Measurements from ENCODE around the gene ABCA7. TPM values are rescaled to one million over a fixed set of nuclear protein-coding genes. Genes with fewer than 3 reads are reported as not detected.
A peak's percentile ranks its signal among the peaks of the same experiment; 100 is the strongest.

ABCA7 gene
- total RNA-seq, 2 experiments from 2014 or later = 114 to 118 TPM

GRCh38 chr19:1001538-1002166 is 38.3 kb upstream of the ABCA7 start:
- H3K4me1 ChIP-seq (ENCODE audit: insufficient read depth, low read length) = peaks cover 23% of the 10 kb centered on the region
- TF ChIP-seq CTCF (IDR thresholded peaks at IDR 0.05) = peak; percentile 91
- Mint-ChIP-seq H3K27ac (no peak overlapping the region), H3K9me3 (no peaks in the 10 kb centered on the region), H3K36me3 (ENCODE audit: low read depth) (peaks cover under 1% of the 10 kb centered on the region), H3K27me3 (peaks cover 26% of the 10 kb centered on the region), H3K4me1 (ENCODE audit: low read depth) (peaks cover 7% of the 10 kb centered on the region), H3K4me3 (no peak overlapping the region)
- peak; percentile 82 for ATAC-seq (ENCODE audit: poor library complexity)
- intact Hi-C loops (cut with DNase I, micrococcal nuclease) = loop anchor here (1.0 kb wide), 5 partner anchors 19 to 231 kb away; no protein-coding TSS in a partner anchor
- no peaks in the 10 kb centered on the region for H3K36me3 ChIP-seq (ENCODE audit: insufficient read depth, low read length)
- H3K27ac ChIP-seq (ENCODE audit: low read depth in 1 of 2, low read length in 2 of 2) = no peak overlapping the region
- H3K9me3 ChIP-seq (ENCODE audit: control insufficient read depth in 1 of 2, insufficient read depth in 1 of 2, low read length in 2 of 2) = peaks cover 0 to 11% of the 10 kb centered on the region in 2 experiments
- ChIA-PET CTCF (no interaction called here), POLR2A (interaction anchor here (0.6 to 1.0 kb wide), 4 partner anchors 18 to 192 kb away, joined by 3 to 4 read pairs (median 3); partner anchors contain the start of genes RNU6-2 and TMEM259)
- no peak overlapping the region for H3K4me3 ChIP-seq (ENCODE audit: low read length)
- H3K27me3 ChIP-seq (ENCODE audit: control insufficient read depth in 1 of 2, insufficient read depth in 2 of 2, low read length in 2 of 2) = peaks cover 30 to 40% of the 10 kb centered on the region in 2 experiments
- DNase-seq = peak in 13 of 14 experiments; percentile 62 to 82 (median 71)

GRCh38 chr19:1002600-1002999 is 37.3 kb upstream of the ABCA7 start:
- Histone ChIP-seq H3K36me3 (ENCODE audit: insufficient read depth, low read length) (no peaks in the 10 kb centered on the region), H3K4me3 (ENCODE audit: low read length) (no peak overlapping the region), H3K4me1 (ENCODE audit: insufficient read depth, low read length) (peaks cover 16% of the 10 kb centered on the region), H3K9me3 (ENCODE audit: control insufficient read depth in 1 of 2, insufficient read depth in 1 of 2, low read length in 2 of 2) (peaks cover 0 to 11% of the 10 kb centered on the region in 2 experiments), H3K27ac (ENCODE audit: low read depth in 1 of 2, low read length in 2 of 2) (no peak overlapping the region), H3K27me3 (ENCODE audit: control insufficient read depth in 1 of 2, insufficient read depth in 2 of 2, low read length in 2 of 2) (peaks cover 30 to 33% of the 10 kb centered on the region in 2 experiments)
- H3K36me3 Mint-ChIP-seq (ENCODE audit: low read depth) = no peaks in the 10 kb centered on the region
- H3K27me3 Mint-ChIP-seq = peaks cover 23% of the 10 kb centered on the region
- no peak for ATAC-seq (ENCODE audit: poor library complexity)
- H3K4me3 Mint-ChIP-seq = no peak overlapping the region
- intact Hi-C loops (cut with DNase I, micrococcal nuclease) = no loop called here
- POLR2A ChIA-PET = interaction anchor here (0.6 to 1.1 kb wide), 3 partner anchors 64 to 138 kb away, joined by 3 to 4 read pairs (median 4); partner anchors contain the start of gene ARHGAP45
- DNase-seq = no peak
- H3K27ac Mint-ChIP-seq = no peak overlapping the region
- no peak for TF ChIP-seq CTCF (IDR thresholded peaks at IDR 0.05)
- CTCF ChIA-PET = no interaction called here
- H3K9me3 Mint-ChIP-seq = no peaks in the 10 kb centered on the region
- H3K4me1 Mint-ChIP-seq (ENCODE audit: low read depth) = peaks cover 6% of the 10 kb centered on the region

- Mint-ChIP-seq H3K27me3 (peaks cover 17% of the 10 kb centered on the region), H3K27ac (no peak overlapping the region), H3K4me1 (ENCODE audit: low read depth) (peaks cover 6% of the 10 kb centered on the region), H3K4me3 (no peak overlapping the region), H3K36me3 (ENCODE audit: low read depth) (no peaks in the 10 kb centered on the region), H3K9me3 (no peaks in the 10 kb centered on the region)
- H3K4me1 ChIP-seq (ENCODE audit: insufficient read depth, low read length) = peaks cover 16% of the 10 kb centered on the region
- H3K9me3 ChIP-seq (ENCODE audit: control insufficient read depth in 1 of 2, insufficient read depth in 1 of 2, low read length in 2 of 2) = peaks cover 0 to 11% of the 10 kb centered on the region in 2 experiments
- DNase-seq (no peak), ATAC-seq (ENCODE audit: poor library complexity) (no peak)
- no peak overlapping the region for H3K27ac ChIP-seq (ENCODE audit: low read depth in 1 of 2, low read length in 2 of 2)
- no peaks in the 10 kb centered on the region for H3K36me3 ChIP-seq (ENCODE audit: insufficient read depth, low read length)
- POLR2A ChIA-PET = interaction anchor here (0.6 to 1.1 kb wide), 3 partner anchors 64 to 139 kb away, joined by 3 to 4 read pairs (median 4); partner anchors contain the start of gene ARHGAP45
- intact Hi-C loops (cut with DNase I, micrococcal nuclease) = no loop called here
- H3K4me3 ChIP-seq (ENCODE audit: low read length) = no peak overlapping the region
- CTCF ChIA-PET = no interaction called here
- peaks cover 24 to 27% of the 10 kb centered on the region in 2 experiments for H3K27me3 ChIP-seq (ENCODE audit: control insufficient read depth in 1 of 2, insufficient read depth in 2 of 2, low read length in 2 of 2)
- TF ChIP-seq CTCF (IDR thresholded peaks at IDR 0.05) = no peak
Observed at GRCh38 chr19:1003283-1003682, 36.6 kb upstream of the ABCA7 start.

All from CD4-positive, alpha-beta T cell (primary cell).